Astrocyte of the spinal cord (primary cell): ENCODE data around the gene APBB2.

Source experiments
- DNase-seq: peaks from one replicate; pipeline ENCODE4 v3.0.0; 2011; ENCODE audit warnings: low read depth, low spot score
- H3K4me3 ChIP-seq: 2 replicates; pipeline ENCODE4 v1.5.1; 2011; ENCODE audit warnings: low read depth, mild to moderate bottlenecking, low read length, moderate library complexity
- in situ Hi-C: cut with HindIII; loops from 2 replicates; pipeline ENCODE4 v1.10.0; 2017; ENCODE audit warnings: low sequenced_read_pairs
- TF ChIP-seq, protein P1 (sequence below): IDR thresholded peaks from 2 replicates; pipeline ENCODE4 v1.5.1; 2012; ENCODE audit warnings: low read depth, mild to moderate bottlenecking, low read length, inconsistent platforms

Gene APBB2

DNA sequence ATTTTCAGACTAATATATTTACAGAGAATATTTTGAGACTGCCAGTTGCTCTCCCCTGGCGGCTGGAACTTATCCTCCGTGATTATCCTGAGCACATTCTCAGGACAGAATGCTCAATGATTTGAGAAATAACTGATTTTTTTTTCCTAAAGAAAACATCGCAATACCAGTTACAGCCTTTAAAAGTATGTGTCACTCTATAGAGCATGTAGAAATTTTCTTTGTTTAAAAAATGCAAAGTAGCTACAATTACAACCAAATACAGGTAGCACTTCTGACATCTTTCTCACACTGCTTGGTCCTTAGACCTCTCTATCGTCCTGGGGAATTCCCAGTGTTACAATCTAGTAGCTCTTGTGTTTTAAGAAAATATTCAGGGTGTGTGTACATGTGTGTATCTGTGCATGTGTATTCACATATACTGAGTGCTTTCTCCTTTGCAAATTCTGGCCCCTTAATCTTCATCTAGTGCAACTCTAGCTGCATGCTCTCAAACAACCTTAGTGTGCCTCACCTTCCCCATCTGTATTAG lies 13.8 kb downstream of the APBB2 start:
- in situ Hi-C loops = no loop called here
- no peak for DNase-seq
- TF ChIP-seq, protein P1, sequence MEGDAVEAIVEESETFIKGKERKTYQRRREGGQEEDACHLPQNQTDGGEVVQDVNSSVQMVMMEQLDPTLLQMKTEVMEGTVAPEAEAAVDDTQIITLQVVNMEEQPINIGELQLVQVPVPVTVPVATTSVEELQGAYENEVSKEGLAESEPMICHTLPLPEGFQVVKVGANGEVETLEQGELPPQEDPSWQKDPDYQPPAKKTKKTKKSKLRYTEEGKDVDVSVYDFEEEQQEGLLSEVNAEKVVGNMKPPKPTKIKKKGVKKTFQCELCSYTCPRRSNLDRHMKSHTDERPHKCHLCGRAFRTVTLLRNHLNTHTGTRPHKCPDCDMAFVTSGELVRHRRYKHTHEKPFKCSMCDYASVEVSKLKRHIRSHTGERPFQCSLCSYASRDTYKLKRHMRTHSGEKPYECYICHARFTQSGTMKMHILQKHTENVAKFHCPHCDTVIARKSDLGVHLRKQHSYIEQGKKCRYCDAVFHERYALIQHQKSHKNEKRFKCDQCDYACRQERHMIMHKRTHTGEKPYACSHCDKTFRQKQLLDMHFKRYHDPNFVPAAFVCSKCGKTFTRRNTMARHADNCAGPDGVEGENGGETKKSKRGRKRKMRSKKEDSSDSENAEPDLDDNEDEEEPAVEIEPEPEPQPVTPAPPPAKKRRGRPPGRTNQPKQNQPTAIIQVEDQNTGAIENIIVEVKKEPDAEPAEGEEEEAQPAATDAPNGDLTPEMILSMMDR = no peak
- no peak overlapping the region for H3K4me3 ChIP-seq

DNA sequence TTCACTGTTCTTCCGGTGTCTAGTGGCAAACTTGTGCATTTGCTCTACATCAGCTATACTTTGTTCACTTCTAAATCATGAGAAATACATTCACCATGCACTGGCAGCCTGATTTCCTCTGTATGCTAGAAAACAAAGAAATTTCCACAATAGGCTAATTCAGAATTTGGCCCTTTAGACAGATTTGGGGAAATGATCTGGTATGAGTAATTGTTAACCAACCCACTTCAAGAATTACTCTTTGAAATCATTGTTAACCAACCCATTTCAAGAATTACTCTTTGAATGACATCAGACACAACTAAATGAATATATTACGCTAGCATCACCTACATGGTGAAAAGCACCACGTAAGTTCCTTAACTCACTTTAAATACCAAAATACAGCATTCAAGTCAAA lies 14.6 kb downstream of the APBB2 start:
- DNase-seq = no peak
- H3K4me3 ChIP-seq = no peak overlapping the region
- TF ChIP-seq, protein P1 = no peak
- in situ Hi-C loops = no loop called here

DNA sequence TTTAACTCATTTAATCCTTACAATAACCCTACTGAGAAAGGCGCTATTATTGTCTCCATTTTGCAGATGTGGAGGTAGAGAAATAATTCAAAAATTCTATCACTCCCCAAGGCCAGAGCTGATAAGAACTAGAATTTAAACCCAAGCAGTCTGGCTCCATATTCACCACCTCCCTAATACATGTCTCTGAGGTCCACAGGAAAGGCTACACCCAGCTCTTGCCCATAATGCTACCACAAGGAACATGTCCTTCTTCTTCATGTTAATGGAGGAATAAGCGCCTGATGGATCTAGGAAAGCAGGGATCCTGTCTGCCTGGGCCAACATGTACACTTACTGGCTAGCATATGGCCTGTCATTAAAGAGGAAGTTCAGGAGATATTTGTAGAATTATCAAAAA lies 16.3 kb downstream of the APBB2 start:
- no peak for DNase-seq
- H3K4me3 ChIP-seq = no peak overlapping the region
- TF ChIP-seq, protein P1 = no peak
- in situ Hi-C loops = no loop called here

DNA sequence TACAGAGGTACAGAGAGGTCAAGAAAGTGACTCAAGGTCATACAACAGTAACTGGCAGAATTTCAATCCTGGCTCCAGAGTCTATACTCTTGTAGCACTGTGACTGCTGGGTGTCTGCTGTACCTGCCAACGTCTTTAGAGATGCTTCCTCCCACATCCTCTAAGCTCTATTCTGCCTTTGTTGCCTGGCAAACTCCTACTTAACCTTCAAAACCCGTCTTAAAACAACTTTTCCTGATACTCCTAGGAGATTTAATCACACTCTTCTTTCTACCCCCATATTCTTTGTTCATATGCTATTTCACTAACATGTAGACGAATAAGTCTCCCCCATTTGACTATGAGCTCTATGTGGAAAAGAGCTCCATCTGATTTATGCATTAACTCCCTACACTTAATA lies 16.8 kb downstream of the APBB2 start:
- no peak for DNase-seq
- TF ChIP-seq, protein P1 = no peak
- in situ Hi-C loops = no loop called here
- no peak overlapping the region for H3K4me3 ChIP-seq

DNA sequence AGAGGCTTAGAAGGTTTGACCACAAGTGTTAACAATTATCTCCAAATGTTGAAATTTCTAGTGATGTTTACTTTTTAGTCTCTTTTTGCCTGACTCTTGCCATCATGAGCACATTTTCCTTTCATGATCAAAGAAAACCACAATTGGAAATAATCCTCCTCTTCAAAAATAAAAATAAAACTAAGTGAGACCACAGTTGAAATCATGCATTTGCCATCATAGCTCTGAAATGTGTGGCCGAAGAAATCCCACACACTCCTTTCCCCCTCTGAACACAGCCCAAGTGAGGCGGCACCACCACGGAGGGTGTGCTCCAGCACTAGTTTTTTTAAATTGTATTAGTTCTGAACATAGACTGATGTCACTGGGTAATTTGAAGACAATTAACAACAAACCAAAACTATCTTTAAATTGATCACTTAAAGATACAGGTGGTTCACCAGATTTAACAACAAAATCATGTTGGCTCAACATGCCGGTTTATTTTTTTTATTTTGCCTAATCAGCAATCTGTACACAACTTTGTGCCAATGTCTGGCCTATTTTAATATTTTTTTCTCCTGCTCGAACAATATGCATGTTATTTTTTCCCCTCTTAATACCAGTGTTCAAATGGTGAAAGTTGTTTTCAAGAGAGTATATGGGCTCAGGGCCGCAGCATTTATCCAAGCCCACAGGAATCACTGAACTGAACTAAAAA lies 17.6 kb downstream of the APBB2 start:
- in situ Hi-C loops = no loop called here
- TF ChIP-seq, protein P1 = no peak
- H3K4me3 ChIP-seq = no peak overlapping the region
- DNase-seq = no peak

DNA sequence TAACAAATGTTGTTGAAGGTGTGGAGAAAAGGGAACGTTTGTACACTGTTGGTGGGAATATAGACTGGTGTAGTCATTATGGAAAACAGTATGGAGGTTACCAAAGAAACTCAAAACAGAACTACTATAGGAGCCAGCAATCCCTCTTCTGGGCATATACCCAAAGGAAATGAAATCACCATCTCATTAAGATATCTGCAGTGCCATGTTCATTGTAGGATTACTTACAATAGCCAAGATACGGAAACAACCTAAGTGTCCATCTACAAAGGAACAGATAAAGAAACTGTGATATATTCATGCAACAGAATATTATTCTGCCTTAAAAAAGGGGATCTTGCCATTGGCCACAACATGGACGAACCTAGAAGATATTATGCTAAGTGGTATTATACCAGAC lies 22.2 kb downstream of the APBB2 start:
- TF ChIP-seq, protein P1 = no peak
- in situ Hi-C loops = no loop called here
- peak; percentile 71 for DNase-seq
- no peak overlapping the region for H3K4me3 ChIP-seq

DNA sequence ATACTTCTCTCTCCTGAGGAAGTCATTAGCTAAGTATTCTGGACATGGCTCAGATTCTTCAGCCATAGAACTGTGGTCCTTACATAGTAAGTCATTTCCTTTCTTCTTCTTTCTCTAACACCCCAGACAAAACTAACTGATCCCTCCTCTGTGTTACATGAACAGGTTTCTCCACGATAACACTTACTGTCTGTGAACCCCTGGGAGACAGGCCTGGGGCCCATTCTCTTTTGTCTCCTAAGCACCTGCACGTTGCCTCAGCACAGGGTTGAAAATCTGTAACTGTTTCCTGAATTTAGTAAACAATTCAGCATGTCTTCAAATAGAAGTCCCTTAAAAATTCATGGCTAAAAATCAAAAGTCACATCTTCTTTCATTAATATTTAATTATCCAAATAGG lies 24.7 kb downstream of the APBB2 start:
- in situ Hi-C loops = no loop called here
- DNase-seq = no peak
- TF ChIP-seq, protein P1 = no peak
- no peak overlapping the region for H3K4me3 ChIP-seq
